ENCODE results near the gene SEC14L1.

Gene SEC14L1

GRCh38 chr17:77147357-77147801, 6.6 kb downstream of the SEC14L1 start:
- H3K9me3 ChIP-seq (ENCODE audit: severe bottlenecking) = no peaks in the 10 kb centered on the region
- TF ChIP-seq CTCF (IDR thresholded peaks at IDR 0.05; ENCODE audit: poor library complexity, severe bottlenecking) = no peak
- peaks cover 91% of the 10 kb centered on the region for H3K36me3 ChIP-seq (ENCODE audit: low read depth)
- H3K27ac ChIP-seq (ENCODE audit: poor library complexity, severe bottlenecking) = no peak overlapping the region
- no peaks in the 10 kb centered on the region for H3K27me3 ChIP-seq (ENCODE audit: insufficient read depth, poor library complexity, severe bottlenecking)
- H3K4me1 ChIP-seq (ENCODE audit: insufficient read depth, poor library complexity, severe bottlenecking) = peaks cover 8% of the 10 kb centered on the region
- DNase-seq (ENCODE audit: low spot score) = no peak
- no peak for ATAC-seq (ENCODE audit: low read depth)
- H3K4me3 ChIP-seq (ENCODE audit: severe bottlenecking) = no peak overlapping the region

GRCh38 chr17:77148077-77148939, 7.5 kb downstream of the SEC14L1 start:
- H3K27ac ChIP-seq (ENCODE audit: poor library complexity, severe bottlenecking) = no peak overlapping the region

GRCh38 chr17:77148940-77149510, 8.3 kb downstream of the SEC14L1 start:
- Histone ChIP-seq H3K4me1 (ENCODE audit: insufficient read depth, poor library complexity, severe bottlenecking) (peaks cover 19% of the 10 kb centered on the region), H3K9me3 (ENCODE audit: severe bottlenecking) (no peaks in the 10 kb centered on the region), H3K36me3 (ENCODE audit: low read depth) (peaks cover 87% of the 10 kb centered on the region)

More at GRCh38 chr17:77148077-77148939, 7.5 kb downstream of the SEC14L1 start:
- Histone ChIP-seq H3K36me3 (ENCODE audit: low read depth) (peaks cover 91% of the 10 kb centered on the region), H3K27me3 (ENCODE audit: insufficient read depth, poor library complexity, severe bottlenecking) (no peaks in the 10 kb centered on the region), H3K4me3 (ENCODE audit: severe bottlenecking) (no peak overlapping the region), H3K4me1 (ENCODE audit: insufficient read depth, poor library complexity, severe bottlenecking) (peaks cover 12% of the 10 kb centered on the region), H3K9me3 (ENCODE audit: severe bottlenecking) (no peaks in the 10 kb centered on the region)
- DNase-seq (ENCODE audit: low spot score) = no peak
- ATAC-seq (ENCODE audit: low read depth) = no peak
- TF ChIP-seq CTCF (IDR thresholded peaks at IDR 0.05; ENCODE audit: poor library complexity, severe bottlenecking) = no peak

GRCh38 chr17:77150196-77150595, 9.4 kb downstream of the SEC14L1 start:
- Histone ChIP-seq H3K27me3 (ENCODE audit: insufficient read depth, poor library complexity, severe bottlenecking) (no peaks in the 10 kb centered on the region), H3K9me3 (ENCODE audit: severe bottlenecking) (no peaks in the 10 kb centered on the region), H3K4me1 (ENCODE audit: insufficient read depth, poor library complexity, severe bottlenecking) (peaks cover 22% of the 10 kb centered on the region), H3K27ac (ENCODE audit: poor library complexity, severe bottlenecking) (no peak overlapping the region), H3K36me3 (ENCODE audit: low read depth) (peaks cover 77% of the 10 kb centered on the region), H3K4me3 (ENCODE audit: severe bottlenecking) (no peak overlapping the region)
- ATAC-seq (ENCODE audit: low read depth) (no peak), DNase-seq (ENCODE audit: low spot score) (no peak)
- TF ChIP-seq CTCF (IDR thresholded peaks at IDR 0.05; ENCODE audit: poor library complexity, severe bottlenecking) = no peak

More at GRCh38 chr17:77148940-77149510, 8.3 kb downstream of the SEC14L1 start:
- H3K4me3 ChIP-seq (ENCODE audit: severe bottlenecking) = no peak overlapping the region
- DNase-seq (ENCODE audit: low spot score) = no peak
- no peaks in the 10 kb centered on the region for H3K27me3 ChIP-seq (ENCODE audit: insufficient read depth, poor library complexity, severe bottlenecking)
- no peak for TF ChIP-seq CTCF (IDR thresholded peaks at IDR 0.05; ENCODE audit: poor library complexity, severe bottlenecking)
- no peak for ATAC-seq (ENCODE audit: low read depth)
- no peak overlapping the region for H3K27ac ChIP-seq (ENCODE audit: poor library complexity, severe bottlenecking)
